ENCODE results near the gene NXNL2. TPM values are rescaled to one million over a fixed set of nuclear protein-coding genes. Genes with fewer than 3 reads are reported as not detected.

NXNL2 gene
- total RNA-seq, 4 donors from 2014 or later: not detected

GRCh38 chr9:88590558-88591146 lies 55.7 kb downstream of the NXNL2 start:
- TF ChIP-seq CTCF (IDR thresholded peaks at IDR 0.05; ENCODE audit: low read depth): no peak

- TF ChIP-seq CTCF (IDR thresholded peaks at IDR 0.05; ENCODE audit: low read depth): no peak
Measured at GRCh38 chr9:88593537-88594185, 58.7 kb downstream of the NXNL2 start.

Other genes starting within 250 kb of the NXNL2 start
- gene SPIN1, start 146.7 kb upstream of the NXNL2 start, total RNA-seq: 10 to 100 TPM; 55.5 to 67.1 (median 60.4) TPM